NCI-H345 (cell line): ENCODE results near the gene OVCA2.

Experiments used
- DNase-seq: peaks from one replicate; lab custom pipeline; 2025; lab: John Stamatoyannopoulos, UW

OVCA2 gene

DNA sequence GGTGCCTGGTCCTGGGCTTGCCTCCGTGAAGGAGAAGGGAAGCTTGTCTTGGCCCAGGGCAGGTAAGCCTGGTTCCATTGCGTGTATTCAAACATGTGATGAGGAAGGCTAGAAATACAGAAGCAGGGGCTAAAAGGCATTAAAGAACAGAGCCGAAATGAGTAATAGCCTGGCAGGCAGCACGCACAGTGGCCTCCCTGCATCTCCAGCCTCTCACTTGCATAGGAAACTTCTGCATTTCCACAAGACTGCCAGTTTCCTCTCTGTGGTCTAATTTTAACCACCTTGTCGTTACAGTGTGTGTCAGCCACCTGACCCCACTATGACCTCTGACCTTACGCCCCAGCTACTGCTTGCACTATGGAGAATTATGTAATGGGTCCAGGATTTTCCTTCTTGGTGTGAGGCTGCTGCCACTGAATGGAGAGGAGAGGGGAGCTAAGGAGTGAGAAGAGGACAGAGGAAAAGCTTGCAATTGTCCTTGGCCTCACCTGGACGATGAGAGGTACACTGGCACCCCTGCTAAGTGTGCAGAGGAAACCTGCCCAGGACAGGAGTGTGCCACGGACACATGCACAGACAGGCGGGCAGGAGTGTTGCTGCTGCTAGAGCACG is 45.9 kb downstream of the OVCA2 start:
- DNase-seq, result no peak

DNA sequence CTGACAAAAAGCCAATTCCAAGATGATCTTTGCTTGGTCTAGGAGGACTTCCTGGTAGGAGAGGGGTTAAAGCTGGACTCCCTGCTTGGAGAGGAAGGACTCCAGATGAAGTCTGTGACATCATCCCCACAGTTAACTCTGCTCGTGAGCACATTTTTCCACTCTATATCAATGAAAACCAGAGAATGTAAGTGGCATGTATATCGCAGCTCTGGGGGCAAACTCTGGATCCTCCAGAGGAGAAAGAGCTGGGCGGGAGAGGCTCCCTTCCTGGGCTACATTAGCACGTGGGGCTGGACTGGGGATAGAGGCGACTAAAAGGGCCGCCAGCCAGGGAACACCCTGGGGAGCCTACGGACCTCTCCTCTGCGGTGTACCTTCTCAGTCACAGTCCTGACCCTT is 47.2 kb downstream of the OVCA2 start:
- DNase-seq, result no peak

- DNase-seq, result no peak
Measured at GRCh38 chr17:2090210-2090641, 48.4 kb downstream of the OVCA2 start.

DNA sequence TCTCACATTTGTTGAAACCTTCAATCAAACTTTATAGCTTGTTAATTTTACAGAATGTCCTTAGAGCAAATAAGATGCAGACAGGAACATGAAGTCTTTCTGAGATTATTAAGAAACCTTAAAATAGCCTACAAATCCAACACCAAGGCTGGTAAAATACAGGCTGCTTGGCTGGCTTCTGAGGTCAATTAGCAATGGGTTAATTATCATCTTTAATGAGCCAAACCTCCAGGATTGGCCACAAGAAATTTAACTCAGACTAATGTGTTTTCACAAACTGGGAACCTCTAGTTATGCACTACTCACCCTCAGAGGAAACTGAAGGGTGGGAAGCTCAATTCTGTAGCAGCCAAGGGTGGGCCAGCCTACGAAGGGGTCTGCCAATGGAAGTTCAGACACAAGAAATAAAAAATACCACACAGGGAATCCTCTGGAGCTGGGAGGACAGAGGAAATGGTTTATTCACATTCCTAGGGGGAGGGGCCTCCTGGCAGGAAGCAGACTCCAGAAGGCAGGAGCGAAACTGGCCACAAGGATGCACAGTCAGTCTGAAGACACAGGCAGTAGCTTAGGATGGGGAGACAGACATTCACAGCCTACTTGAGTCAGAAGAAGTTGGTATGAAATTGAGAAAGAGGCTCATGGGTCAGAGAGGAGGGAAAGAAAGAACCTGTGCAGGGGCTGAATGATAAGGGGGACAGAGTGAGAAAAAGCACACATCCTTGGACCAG is 49.1 kb downstream of the OVCA2 start:
- no peak for DNase-seq

DNA sequence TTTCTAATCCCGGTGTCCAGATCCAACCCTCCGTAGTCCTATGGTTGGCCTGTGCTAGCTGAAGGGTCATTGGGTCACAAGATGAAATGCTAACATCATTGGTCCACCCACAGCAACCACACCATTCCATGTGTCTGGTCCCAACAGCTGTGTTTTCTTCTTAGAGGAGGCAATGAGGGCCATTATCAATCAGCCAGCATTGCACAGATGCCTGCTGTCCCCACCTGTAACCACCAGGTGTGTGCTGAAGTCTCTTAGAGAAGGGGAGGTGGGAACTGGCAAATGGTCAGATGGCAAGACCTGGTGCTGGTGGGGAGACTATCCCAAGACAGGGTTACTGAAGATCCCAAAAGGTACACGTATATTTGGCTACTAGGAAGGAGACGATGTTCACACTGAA is 50.4 kb downstream of the OVCA2 start:
- DNase-seq, result no peak
